ENCODE data around the gene STXBP6. TPM values are rescaled to one million over a fixed set of nuclear protein-coding genes. Genes with fewer than 3 reads are reported as not detected.

The STXBP6 gene
- 1.4 TPM in 1 of 2 replicates, not detected in the other for total RNA-seq (2014; rRNA removed; shearing (Covaris generic); ENCODE audit: low replicate concordance)

DNA sequence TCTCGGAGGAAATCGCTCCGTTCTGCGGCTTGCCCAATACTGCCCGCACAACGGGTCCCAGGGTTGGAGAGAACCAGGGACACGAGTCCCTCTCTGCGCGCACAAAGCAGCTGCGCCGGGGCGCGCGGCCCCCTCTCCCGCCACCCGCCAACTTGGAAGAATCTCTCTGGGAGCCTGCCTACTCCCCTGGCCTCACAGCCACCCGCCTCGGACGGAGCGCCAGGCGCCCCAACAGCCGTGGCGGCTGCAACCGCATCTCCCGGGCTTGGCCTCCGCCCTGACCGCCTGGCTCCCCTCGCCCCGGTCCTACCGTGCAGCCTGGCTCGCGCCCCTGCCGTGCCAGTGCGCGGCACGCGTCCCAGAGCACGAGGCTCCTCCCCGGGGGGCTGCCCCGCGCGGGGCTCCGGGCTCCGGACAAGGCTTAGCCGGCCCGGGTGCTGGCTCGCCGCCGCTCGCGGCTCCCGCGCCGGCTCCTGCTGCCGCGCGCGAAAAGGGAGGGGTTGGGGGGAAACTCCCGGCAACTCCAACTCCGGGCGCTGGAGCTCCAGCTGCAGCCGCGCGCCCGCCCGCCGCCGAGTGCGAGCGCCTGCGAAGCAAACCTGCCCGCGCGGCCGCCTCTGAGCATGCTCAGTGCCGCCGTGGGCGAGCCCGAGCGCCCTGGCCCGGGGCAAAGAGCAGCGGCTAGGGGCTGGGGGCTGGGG is at the start of gene STXBP6:
STXBP6 (minus strand) TSS at position 580 of the 701 bp plus-strand sequence. CDS start 75,329 bp downstream, outside the sequence.
- H3K4me3 ChIP-seq = peak within 1 kb of the TSS; percentile 40
- peak; percentile 54 for DNase-seq
- H3K36me3 ChIP-seq = no peaks in the 10 kb centered on the region
- peaks cover 9% of the 10 kb centered on the region; the same call in 1 of the 2 replicates for H3K27me3 ChIP-seq
- H3K9me3 ChIP-seq = no peaks in the 10 kb centered on the region

DNA sequence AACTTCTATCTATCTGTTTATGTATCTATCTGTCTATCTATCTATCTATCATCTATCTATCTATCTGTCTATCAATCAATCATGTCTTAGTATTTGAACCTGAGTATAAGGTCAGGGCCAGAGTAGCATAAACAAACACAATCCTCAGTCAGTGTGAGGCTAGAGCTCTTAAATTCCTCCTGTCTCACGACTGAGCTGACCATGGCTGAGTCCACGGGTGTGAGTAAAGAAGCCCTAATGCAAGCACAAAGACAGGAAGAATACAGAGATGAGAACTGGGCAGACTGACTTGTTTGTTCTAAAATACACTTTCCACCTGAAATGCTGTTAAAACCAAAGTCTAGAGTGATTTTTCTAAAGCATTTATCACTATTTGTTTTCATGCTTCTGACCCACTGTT is 47.2 kb upstream of the STXBP6 start:
- no peak overlapping the region for H3K4me3 ChIP-seq
- no peaks in the 10 kb centered on the region for H3K36me3 ChIP-seq
- no peaks in the 10 kb centered on the region for H3K27me3 ChIP-seq
- H3K9me3 ChIP-seq = no peaks in the 10 kb centered on the region
- no peak for DNase-seq

DNA sequence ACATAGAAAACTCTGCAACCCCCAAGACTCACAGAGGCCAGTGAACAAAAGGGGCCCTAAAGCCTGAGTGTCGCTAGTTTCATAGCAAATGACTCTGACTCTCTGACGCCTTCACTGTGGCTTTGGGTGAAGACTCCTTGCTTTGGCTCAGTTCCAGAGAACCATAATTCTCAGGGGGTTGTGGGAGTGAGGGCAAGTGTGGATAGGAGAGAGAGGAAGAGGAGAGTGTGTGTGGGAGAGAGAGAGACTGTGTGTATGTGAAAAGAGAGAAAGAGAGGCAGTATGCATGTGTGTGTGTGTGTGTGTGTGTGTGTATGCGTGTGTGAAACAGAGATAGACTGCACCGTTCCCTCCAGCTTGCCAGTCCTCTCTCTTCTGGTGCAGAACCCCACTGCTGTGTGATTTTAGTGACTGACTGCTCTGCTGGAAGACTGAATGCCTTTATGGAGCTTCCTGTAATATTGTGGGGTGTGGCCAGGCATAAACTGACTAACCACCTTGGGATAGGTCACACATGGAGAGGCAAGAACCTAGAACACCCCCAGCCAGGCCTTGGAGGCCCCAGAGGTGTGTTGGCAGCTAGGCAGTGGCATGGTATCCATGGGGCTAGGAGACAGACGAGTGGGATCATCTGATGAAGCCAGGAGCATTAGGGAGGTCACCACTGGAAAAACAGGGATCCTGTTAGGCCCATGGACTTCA is 45.9 kb upstream of the STXBP6 start:
- no peaks in the 10 kb centered on the region for H3K9me3 ChIP-seq
- DNase-seq = no peak

DNA sequence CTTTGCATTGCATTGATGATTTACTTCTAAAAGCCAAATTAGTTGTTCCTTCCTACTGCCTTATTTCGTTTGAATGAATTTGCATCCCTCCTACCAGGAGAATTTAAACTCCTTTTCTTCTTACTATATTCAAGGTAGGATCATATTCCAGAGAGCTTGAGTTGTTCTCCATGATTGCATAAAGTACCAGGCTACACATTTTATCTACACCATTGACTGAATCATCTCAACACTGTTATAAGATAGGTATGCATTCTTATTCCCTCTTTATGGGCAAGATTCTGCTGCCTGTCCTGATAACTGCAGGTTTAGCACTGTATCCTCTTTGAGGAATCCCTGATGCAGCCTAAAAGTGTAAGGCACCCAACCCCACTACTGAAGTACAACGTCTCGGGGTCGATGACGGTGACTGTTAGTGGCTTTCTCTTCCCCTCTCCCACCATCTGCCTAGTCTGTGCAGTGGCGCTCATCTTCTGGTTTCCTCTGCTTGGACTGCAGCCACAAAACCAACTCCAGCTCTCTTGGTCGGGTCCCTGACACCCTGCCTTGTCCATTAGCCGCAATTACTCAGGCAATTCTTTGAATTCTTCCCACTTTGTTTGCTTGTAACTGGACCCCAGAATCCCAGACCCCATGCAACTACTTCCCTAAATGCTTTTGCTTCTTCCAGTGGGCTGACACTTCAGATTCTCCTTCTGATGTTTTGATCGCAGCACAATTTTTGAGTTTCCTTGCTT is 44.4 kb upstream of the STXBP6 start:
- DNase-seq = no peak
- no peaks in the 10 kb centered on the region for H3K9me3 ChIP-seq
- H3K36me3 ChIP-seq = no peaks in the 10 kb centered on the region
- H3K27me3 ChIP-seq = no peaks in the 10 kb centered on the region
- no peak overlapping the region for H3K4me3 ChIP-seq

More for the DNA sequence above, 45.9 kb upstream of the STXBP6 start:
- H3K36me3 ChIP-seq = no peaks in the 10 kb centered on the region
- no peak overlapping the region for H3K4me3 ChIP-seq
- H3K27me3 ChIP-seq = no peaks in the 10 kb centered on the region

DNA sequence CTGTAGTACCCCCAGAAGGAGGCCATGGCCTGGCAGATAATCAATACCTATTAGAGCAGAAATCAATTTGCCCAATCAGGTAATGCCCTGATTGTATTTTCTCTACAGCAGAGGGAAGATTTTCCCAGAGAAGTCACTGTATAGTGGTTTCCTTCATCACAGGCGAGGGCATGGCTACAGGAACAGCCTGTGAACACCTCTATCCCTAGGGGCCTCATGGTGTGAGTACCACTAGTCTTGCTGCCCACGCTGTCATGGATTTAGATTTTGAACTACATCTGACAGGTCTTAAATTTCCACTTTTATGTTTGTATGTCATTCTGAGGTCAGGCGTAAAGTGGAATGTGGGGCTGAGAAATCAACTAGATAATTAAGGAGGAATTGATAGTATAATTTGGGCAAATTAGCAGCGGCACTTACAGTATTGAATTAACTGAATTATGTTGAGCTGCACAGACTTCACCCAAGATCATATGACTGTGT is 42.4 kb upstream of the STXBP6 start:
- no peaks in the 10 kb centered on the region for H3K27me3 ChIP-seq
- DNase-seq = no peak
- no peaks in the 10 kb centered on the region for H3K9me3 ChIP-seq
- H3K4me3 ChIP-seq = no peak overlapping the region
- no peaks in the 10 kb centered on the region for H3K36me3 ChIP-seq

DNA sequence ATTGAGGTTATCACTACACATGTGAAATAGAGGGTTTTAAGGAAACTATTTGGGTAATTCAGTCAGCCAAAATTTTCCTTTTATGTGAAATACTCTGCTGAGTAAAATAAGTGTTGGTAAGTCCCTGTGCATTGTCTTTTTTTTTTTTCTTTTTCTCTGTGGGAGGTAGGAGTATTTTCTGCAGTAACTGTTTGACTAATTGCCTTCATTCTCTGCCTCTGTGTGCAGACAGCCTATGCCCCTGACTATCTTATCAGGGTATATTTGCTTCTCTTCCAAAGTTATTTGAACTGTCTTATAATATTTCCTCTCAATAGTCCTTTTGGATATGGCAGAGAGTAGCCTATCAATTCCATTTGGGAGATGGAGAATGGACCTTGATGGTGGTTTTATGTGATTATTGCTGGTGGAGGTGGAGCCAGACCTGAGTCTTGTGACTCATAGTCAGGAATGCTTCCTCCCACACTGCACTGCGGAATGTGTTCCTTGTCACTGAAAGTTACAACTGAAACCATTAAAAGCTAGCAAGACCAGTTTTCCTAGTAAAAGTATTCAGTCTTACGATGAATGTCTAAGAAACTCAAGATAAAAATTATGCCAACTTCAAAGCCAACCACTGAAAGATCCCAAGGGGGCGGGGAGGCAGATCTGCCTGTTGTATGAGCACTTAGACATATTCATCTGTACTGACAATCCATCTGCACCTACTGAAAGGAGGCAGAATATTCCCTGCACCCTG is 40.9 kb upstream of the STXBP6 start:
- H3K27me3 ChIP-seq = no peaks in the 10 kb centered on the region
- no peaks in the 10 kb centered on the region for H3K36me3 ChIP-seq
- no peak overlapping the region for H3K4me3 ChIP-seq
- DNase-seq = no peak
- no peaks in the 10 kb centered on the region for H3K9me3 ChIP-seq

DNA sequence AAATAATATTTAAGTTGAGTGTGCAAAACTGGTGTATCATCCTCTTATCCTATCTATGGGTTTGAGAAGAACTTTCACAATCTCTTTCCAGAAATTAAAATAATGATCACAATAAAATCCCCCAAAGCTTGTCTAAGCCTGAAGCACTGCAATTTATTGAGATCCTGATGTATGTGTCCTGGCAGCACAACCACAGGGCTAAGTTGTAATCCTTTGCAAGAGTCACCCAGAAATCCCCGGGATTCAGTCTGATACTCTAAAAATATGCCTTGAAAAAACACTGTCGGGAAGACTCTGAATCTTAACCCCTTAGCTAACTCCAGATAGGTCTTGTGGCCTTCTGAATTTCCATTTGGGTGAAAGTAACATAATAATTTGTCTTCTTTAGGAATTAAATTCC is 40.3 kb upstream of the STXBP6 start:
- DNase-seq = no peak

DNA sequence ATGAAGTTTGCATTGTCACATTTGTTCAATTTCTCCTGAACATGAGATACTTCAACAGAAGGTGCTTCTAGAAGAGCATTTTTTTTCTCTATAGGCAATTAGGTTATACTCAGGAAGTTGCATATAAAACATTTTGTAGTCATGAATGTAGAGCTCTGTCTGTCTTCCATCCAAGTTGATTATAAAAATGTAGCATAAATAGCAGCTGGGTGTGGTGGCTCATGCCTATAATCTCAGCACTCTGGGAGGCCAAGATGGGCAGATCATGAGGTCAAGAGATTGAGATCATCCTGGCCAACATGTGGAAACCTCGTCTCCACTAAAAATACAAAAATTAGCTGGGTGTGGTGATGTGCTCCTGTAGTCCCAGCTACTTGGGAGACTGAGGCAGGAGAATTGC is 39.5 kb upstream of the STXBP6 start:
- no peaks in the 10 kb centered on the region for H3K27me3 ChIP-seq
- H3K4me3 ChIP-seq = no peak overlapping the region
- DNase-seq = no peak
- H3K36me3 ChIP-seq = no peaks in the 10 kb centered on the region
- H3K9me3 ChIP-seq = no peaks in the 10 kb centered on the region

More for the DNA sequence above, 40.3 kb upstream of the STXBP6 start:
- Histone ChIP-seq H3K4me3 (no peak overlapping the region), H3K36me3 (no peaks in the 10 kb centered on the region), H3K9me3 (no peaks in the 10 kb centered on the region), H3K27me3 (no peaks in the 10 kb centered on the region)

DNA sequence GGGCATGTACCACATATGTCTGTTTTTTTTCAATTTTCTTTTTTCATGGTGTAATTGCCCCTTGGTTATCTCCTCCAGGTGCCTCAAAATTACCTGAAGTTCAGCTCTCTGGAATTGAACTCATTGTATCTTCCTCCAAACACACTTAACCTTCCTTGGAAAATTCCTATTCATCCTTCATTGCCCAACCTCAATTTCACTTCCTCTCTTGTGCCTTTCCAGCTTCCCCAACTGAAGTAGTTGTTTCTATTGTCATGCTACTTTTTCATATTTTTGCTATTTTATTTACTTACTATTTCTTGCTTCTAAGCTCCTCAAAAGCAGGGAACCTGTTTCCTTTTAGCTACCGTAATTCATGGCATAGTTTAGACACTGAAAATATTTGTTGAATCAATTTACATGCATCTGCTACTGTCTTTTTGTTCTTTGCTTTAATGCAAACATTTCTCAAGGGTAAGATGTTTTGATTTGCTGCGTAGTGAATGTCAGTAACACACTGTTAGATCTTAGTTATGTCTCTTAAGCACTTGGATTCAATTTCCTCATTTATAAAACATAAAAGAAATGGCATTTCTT is 37.0 kb upstream of the STXBP6 start:
- H3K27me3 ChIP-seq = no peaks in the 10 kb centered on the region
- no peak for DNase-seq
- no peaks in the 10 kb centered on the region for H3K36me3 ChIP-seq
- no peak overlapping the region for H3K4me3 ChIP-seq
- no peaks in the 10 kb centered on the region for H3K9me3 ChIP-seq

DNA sequence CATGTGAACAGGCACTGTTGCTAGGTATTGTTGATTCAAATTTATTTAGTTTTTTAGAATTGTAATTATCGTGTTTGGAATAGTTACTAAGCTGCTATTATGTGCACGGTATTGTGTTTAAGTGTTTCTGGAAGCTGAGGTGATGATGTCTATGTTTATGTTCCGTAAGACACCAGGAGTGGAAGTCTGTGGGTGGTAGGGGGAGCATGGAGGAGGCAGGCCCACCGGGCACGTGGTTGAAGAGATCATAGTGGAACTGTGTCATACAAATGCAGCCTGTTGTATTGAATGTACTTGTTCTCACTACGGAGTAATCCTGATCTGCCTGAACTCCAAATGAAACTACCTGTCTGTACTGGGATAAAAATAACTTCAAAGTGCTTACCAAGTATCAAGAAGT is 36.1 kb upstream of the STXBP6 start:
- Histone ChIP-seq H3K27me3 (no peaks in the 10 kb centered on the region), H3K9me3 (no peaks in the 10 kb centered on the region), H3K4me3 (no peak overlapping the region), H3K36me3 (no peaks in the 10 kb centered on the region)
- no peak for DNase-seq

DNA sequence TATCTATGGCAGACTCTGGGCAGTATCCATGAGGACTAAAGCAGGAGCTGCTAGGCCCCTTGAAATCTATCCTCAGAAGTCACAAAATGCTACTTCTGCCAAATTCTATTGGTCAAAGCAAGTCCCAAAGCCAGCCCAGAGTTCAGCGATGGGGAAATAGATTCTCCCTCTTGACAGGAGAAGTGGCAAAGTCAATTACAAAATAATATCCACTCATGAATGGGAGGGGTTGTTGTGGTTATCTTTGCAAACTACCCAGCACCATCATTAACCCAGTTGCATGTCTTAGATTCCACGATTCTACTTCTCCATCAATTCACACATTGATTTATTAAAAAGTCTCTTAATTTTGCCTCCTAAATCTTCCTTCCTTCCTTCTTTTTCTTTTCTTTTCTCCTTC is 30.7 kb upstream of the STXBP6 start:
- H3K27me3 ChIP-seq = no peaks in the 10 kb centered on the region
- H3K9me3 ChIP-seq = no peaks in the 10 kb centered on the region
- DNase-seq = no peak
- H3K36me3 ChIP-seq = no peaks in the 10 kb centered on the region
- H3K4me3 ChIP-seq = no peak overlapping the region

DNA sequence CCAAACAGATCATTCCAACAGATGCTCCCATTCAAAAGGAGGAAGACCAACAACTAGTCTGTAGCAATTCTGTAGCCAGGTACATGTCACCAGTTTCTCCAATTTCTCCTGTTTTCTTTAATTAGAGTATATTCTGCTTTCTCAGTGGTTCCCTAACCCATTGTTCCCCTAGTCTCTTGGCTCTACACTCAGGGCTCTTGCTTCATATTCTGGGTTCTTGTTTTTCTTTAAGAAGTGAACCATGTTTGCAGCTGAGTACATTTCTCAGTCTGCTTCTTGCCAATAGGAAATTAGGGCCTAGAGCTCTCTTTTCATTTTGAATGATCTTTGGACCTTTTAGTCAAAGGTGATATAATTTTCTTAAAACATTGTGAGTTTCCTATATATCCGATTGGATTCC is 29.4 kb upstream of the STXBP6 start:
- H3K9me3 ChIP-seq = no peaks in the 10 kb centered on the region
- DNase-seq = no peak
- no peaks in the 10 kb centered on the region for H3K27me3 ChIP-seq
- H3K36me3 ChIP-seq = no peaks in the 10 kb centered on the region
- no peak overlapping the region for H3K4me3 ChIP-seq

DNA sequence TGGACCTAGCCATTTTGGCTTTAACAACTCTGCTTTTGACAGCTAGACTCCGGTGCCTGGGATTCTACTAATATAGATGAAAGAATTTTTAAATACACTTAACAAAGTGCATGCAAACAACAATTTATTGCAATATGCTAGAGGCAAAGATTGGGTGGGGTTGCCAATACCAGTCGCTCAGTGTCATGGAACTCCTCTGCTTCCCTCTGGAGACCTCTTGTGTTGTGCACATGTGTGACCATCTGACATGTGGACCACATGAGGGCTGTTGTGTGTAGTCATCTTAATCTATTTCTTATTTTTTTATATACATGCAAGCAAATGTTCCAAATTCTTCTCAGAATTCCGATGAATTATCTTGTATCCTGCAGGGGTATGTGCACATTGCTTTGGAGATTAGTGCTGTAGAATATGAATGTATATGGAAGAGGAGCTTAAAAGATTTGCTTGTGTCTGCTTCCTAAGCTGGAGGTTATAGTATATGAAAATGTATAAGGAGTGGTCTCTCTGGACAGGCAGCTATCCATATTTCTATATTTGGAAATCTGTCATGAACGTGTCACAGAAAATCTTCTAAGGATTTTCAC is 24.2 kb upstream of the STXBP6 start:
- H3K36me3 ChIP-seq = no peaks in the 10 kb centered on the region
- no peaks in the 10 kb centered on the region for H3K27me3 ChIP-seq
- H3K4me3 ChIP-seq = no peak overlapping the region
- H3K9me3 ChIP-seq = no peaks in the 10 kb centered on the region
- DNase-seq = no peak

DNA sequence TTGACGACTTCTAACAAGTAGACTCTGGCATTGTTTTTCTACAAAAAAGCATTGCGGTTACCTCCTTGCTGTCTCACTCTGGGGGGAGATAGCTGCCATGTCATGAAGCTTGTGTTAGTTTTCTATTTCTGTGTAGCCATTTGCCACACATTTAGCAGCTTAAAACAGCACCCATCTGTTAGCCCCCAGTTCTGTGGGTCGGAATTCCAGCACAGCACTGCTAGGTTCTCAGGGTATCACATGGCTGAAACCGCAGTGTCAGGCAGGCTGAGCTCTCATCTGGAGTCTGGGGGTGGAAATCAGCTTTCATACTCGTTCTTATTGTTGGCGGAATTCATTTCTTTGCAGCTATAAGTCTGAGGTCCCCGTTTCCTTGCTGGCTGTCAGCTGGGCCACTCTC is 19.9 kb upstream of the STXBP6 start:
- Histone ChIP-seq H3K9me3 (no peaks in the 10 kb centered on the region), H3K27me3 (no peaks in the 10 kb centered on the region), H3K4me3 (no peak overlapping the region), H3K36me3 (no peaks in the 10 kb centered on the region)
- DNase-seq = no peak

DNA sequence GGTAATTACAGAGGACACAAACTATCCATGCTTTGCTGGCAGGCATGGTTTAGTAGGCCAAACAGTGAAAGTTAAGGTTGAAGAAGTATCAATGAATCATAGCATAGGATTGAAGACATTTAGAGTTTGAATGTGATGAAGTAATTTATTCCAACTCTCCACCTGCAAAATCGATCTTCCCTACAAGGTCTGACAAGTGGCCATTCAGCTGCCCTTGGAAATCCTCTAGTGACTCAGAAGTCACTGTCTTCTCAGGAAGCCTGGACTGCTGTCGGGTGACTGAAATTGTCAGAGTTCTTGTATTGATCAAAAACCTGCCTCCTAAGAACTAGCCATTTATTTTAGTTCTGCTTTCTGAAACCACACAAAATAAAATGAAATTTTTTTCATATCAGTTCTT is 17.7 kb upstream of the STXBP6 start:
- Histone ChIP-seq H3K27me3 (no peaks in the 10 kb centered on the region), H3K4me3 (no peak overlapping the region), H3K9me3 (no peaks in the 10 kb centered on the region), H3K36me3 (no peaks in the 10 kb centered on the region)
- no peak for DNase-seq

DNA sequence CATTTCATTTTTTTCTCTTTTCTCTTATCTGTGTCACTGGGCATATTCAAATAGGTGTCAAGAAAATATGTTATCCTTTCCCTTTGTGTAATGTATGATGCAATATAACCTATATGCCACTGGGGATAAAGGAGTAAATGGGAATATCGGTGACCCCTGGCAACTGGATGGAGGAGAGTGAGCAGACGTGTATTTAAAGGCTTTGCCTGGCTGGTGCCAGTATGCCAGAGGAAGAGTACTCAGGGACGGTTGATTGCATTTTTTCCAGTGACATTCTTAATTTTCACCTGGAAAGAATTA is 12.0 kb upstream of the STXBP6 start:
- Histone ChIP-seq H3K4me3 (no peak overlapping the region), H3K27me3 (no peaks in the 10 kb centered on the region), H3K36me3 (no peaks in the 10 kb centered on the region), H3K9me3 (no peaks in the 10 kb centered on the region)
- DNase-seq = no peak

Data from MG63 (cell line).